Measurements from ENCODE around the gene EIF4B. TPM values are rescaled to one million over a fixed set of nuclear protein-coding genes. Genes with fewer than 3 reads are reported as not detected.

The EIF4B gene
- total RNA-seq, 1 donor from 2014 or later: 526 TPM

GRCh38 chr12:53068811-53069585 lies 62.7 kb downstream of the EIF4B start:
- Histone ChIP-seq H3K4me3 (ENCODE audit: low read depth, low read length) (no peak overlapping the region), H3K27me3 (ENCODE audit: control insufficient read depth, insufficient read depth, low read length) (no peaks in the 10 kb centered on the region), H3K36me3 (ENCODE audit: control insufficient read depth, insufficient read depth, low read length) (peaks cover 5% of the 10 kb centered on the region)
- DNase-seq (ENCODE audit: low read depth): no peak
- no peak for TF ChIP-seq CTCF (IDR thresholded peaks at IDR 0.05; ENCODE audit: insufficient read depth, low read length, poor library complexity, severe bottlenecking)

DNA sequence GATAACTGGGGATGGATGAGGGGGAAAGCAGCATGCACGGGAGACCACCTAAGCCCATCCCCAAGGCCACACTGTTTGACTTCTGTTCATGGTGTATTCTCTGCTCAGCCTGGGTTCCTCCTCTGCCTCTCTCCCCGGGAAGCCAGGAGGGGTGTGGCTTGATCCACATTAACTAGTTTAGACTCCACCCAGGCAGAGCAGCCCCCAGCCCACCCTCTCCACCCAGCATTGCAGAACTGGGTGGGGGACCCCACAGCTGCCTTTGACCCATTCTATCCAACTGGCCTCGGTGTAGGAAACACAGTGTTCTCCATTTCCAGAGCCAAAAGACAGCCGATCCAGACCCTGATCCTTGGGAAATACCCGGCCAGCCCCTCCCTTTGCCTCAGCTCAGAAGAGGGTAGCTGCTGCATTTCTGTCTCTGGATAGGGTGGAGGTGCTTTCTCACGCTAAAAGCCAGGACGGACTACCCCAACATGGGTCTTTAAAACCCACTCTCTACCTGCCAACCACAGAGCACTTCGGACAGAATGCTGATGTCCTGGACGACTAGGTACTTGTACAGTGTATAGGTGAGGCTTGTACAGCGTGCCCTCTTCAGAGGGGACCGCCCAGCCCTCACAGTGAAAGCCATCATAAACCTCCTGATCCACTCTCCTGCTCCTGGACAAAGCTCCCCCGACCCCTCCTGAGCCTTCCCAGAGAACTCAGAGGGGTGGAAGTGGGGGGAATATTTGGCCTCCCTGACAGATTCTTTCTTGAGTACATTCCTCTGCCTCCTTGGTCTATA lies 63.6 kb downstream of the EIF4B start:
- Histone ChIP-seq H3K4me3 (ENCODE audit: low read depth, low read length) (no peak overlapping the region), H3K36me3 (ENCODE audit: control insufficient read depth, insufficient read depth, low read length) (peaks cover 5% of the 10 kb centered on the region), H3K27me3 (ENCODE audit: control insufficient read depth, insufficient read depth, low read length) (no peaks in the 10 kb centered on the region)
- no peak for DNase-seq (ENCODE audit: low read depth)
- TF ChIP-seq CTCF (IDR thresholded peaks at IDR 0.05; ENCODE audit: insufficient read depth, low read length, poor library complexity, severe bottlenecking): no peak

DNA sequence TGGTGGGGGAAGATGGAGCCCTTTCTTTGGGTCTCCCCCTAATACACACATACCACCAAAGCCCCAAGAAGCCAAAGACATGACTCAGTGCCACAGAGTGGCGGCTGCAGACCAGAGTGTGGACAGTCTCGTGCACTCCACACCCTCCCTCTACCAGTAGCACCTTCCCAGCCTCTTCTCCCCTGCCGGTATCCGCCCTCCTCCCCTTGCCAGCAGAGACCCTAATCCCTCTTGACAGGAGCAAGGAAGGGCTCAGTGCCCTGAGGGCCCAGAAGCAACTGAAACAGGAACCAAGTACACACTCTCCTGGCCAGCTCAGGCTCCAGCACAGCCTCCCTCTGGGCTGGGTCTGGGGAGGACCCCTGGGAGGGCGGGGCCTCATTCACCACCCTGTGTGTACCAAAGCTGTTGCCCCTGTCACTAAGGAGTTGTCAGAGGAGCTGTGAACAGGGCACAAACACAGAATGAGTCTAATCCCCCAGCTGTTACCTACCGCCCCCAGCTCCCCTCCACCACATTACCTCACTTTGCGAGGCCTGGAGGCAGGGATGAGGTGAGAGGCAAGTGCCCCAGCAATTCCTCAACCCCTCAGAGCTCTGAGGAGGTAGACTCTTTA lies 64.7 kb downstream of the EIF4B start:
- no peak for DNase-seq (ENCODE audit: low read depth)
- H3K4me3 ChIP-seq (ENCODE audit: low read depth, low read length): no peak overlapping the region
- peaks cover 1% of the 10 kb centered on the region for H3K36me3 ChIP-seq (ENCODE audit: control insufficient read depth, insufficient read depth, low read length)
- H3K27me3 ChIP-seq (ENCODE audit: control insufficient read depth, insufficient read depth, low read length): no peaks in the 10 kb centered on the region
- TF ChIP-seq CTCF (IDR thresholded peaks at IDR 0.05; ENCODE audit: insufficient read depth, low read length, poor library complexity, severe bottlenecking): no peak

DNA sequence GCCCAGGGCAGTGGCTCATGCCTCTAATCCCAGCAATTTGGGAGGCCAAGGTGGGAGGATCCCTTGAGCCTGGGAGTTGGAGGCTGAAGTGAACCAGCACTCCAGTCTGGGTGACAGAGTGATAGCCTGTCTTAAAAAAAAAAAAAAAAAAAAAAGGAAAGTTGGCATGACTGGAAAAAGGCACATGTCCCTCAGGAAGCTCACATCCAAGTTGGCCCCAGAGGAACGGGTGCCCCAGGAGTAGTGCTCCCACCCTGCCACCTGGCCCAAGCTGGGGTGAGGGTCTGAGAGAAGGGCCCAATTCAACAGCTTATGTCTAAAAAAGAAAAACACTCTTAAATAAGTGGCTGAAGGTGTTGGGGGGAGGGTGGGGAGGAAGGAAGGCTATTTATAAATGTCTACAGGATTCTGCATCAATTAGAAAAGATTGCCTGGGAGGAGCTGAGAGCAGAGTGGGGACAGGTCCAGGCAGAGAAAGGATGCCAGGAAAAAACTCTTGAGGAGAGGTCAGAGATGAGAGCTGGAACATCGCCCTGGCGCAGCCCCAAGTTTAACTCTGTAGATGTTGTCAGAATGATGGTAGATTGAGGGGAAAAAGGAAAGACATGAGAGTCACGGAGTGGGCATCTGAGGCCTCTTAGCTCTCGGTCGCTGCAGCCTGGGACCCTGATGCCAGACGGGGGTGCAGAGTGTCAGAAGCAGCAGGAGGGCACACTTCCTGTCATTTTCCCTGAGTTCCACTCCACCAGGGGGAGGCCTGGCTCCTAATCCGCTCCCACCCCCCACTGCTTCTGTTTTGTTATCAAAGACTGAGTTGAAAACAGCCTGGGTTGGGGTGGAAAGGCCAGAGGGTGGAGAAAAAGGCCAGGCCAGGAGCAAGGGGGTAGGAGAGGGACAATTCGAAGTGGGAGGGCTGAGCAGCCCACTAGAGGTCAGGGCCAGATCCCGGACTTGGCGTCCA lies 65.6 kb downstream of the EIF4B start:
- peaks cover 1% of the 10 kb centered on the region for H3K36me3 ChIP-seq (ENCODE audit: control insufficient read depth, insufficient read depth, low read length)
- H3K27me3 ChIP-seq (ENCODE audit: control insufficient read depth, insufficient read depth, low read length): no peaks in the 10 kb centered on the region
- TF ChIP-seq CTCF (IDR thresholded peaks at IDR 0.05; ENCODE audit: insufficient read depth, low read length, poor library complexity, severe bottlenecking): no peak
- DNase-seq (ENCODE audit: low read depth): no peak
- no peak overlapping the region for H3K4me3 ChIP-seq (ENCODE audit: low read depth, low read length)

DNA sequence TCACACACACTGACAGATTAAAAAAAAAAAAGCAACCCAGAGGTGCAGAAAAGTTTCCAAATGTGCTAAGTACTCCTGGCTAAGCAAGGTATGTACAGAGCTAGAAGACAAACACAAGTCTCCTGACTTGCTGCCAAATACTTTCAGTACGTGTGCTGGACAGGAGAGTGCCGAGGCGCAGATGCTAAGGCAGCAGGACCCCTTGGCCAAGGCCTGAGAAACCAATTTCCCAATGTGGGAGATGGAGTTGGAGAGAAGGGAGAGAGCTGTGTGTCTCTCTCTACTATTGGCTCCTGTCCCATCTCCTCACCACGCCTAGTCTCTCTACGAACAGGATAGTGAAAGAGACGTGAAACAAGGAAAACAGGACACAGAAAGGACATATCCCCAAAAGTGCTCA lies 67.6 kb downstream of the EIF4B start:
- Histone ChIP-seq H3K4me3 (ENCODE audit: low read depth, low read length) (no peak overlapping the region), H3K36me3 (ENCODE audit: control insufficient read depth, insufficient read depth, low read length) (peaks cover 1% of the 10 kb centered on the region), H3K27me3 (ENCODE audit: control insufficient read depth, insufficient read depth, low read length) (no peaks in the 10 kb centered on the region)
- no peak for DNase-seq (ENCODE audit: low read depth)
- no peak for TF ChIP-seq CTCF (IDR thresholded peaks at IDR 0.05; ENCODE audit: insufficient read depth, low read length, poor library complexity, severe bottlenecking)
